Measurements from ENCODE around the gene ASCL2. TPM values are rescaled to one million over a fixed set of nuclear protein-coding genes. Genes with fewer than 3 reads are reported as not detected.

The ASCL2 gene
- total RNA-seq, 2 experiments from 2014 or later, result not detected

- BruUV-seq (replicated peaks), result no TSS peak
- Histone ChIP-seq H3K4me1 (ENCODE audit: insufficient read depth, low read length, poor library complexity, severe bottlenecking) (peaks cover 11% of the 10 kb centered on the region), H3K4me3 (ENCODE audit: low read depth, low read length, poor library complexity, severe bottlenecking) (no peak overlapping the region), H4K20me1 (ENCODE audit: insufficient read depth, low read length) (no peaks in the 10 kb centered on the region), H3K79me2 (ENCODE audit: insufficient read depth, low read depth, low read length) (no peaks in the 10 kb centered on the region), H3K27ac (ENCODE audit: low read depth, low read length, poor library complexity, severe bottlenecking) (no peak overlapping the region), H3K4me2 (ENCODE audit: low read length) (no peak overlapping the region), H3K9me3 (ENCODE audit: low read length) (no peaks in the 10 kb centered on the region), H3K9me2 (ENCODE audit: insufficient read depth, low read length) (no peaks in the 10 kb centered on the region), H3K36me3 (ENCODE audit: insufficient read depth, low read length) (no peaks in the 10 kb centered on the region), H2AFZ (ENCODE audit: low read length) (no peak overlapping the region)
- TF ChIP-seq CTCF (conservative IDR thresholded peaks at IDR 0.05; ENCODE audit: low read length) (no peak), EZH2phosphoT487 (IDR thresholded peaks at IDR 0.05; ENCODE audit: borderline replicate concordance, low read depth, low read length) (no peak)
- ChIA-PET POLR2A (no interaction called here), CTCF (ENCODE audit: unreplicated experiment) (no interaction called here)
- DNase-seq (ENCODE audit: low spot score), result no peak
- intact Hi-C loops (cut with micrococcal nuclease; ENCODE audit: unreplicated experiment), result no loop called here
Observed at GRCh38 chr11:2262301-2263070, 7.9 kb downstream of the ASCL2 start.

- Histone ChIP-seq H3K4me2 (ENCODE audit: low read length) (no peak overlapping the region), H3K9me3 (ENCODE audit: low read length) (no peaks in the 10 kb centered on the region), H3K4me3 (ENCODE audit: low read depth, low read length, poor library complexity, severe bottlenecking) (no peak overlapping the region), H3K36me3 (ENCODE audit: insufficient read depth, low read length) (no peaks in the 10 kb centered on the region), H3K79me2 (ENCODE audit: insufficient read depth, low read depth, low read length) (no peaks in the 10 kb centered on the region), H2AFZ (ENCODE audit: low read length) (no peak overlapping the region), H3K27ac (ENCODE audit: low read depth, low read length, poor library complexity, severe bottlenecking) (no peak overlapping the region), H3K9me2 (ENCODE audit: insufficient read depth, low read length) (no peaks in the 10 kb centered on the region), H4K20me1 (ENCODE audit: insufficient read depth, low read length) (no peaks in the 10 kb centered on the region), H3K4me1 (ENCODE audit: insufficient read depth, low read length, poor library complexity, severe bottlenecking) (peaks cover 11% of the 10 kb centered on the region)
- no TSS peak for BruUV-seq (replicated peaks)
- ChIA-PET POLR2A (no interaction called here), CTCF (ENCODE audit: unreplicated experiment) (no interaction called here)
- TF ChIP-seq CTCF (conservative IDR thresholded peaks at IDR 0.05; ENCODE audit: low read length) (no peak), EZH2phosphoT487 (IDR thresholded peaks at IDR 0.05; ENCODE audit: borderline replicate concordance, low read depth, low read length) (no peak)
- DNase-seq (ENCODE audit: low spot score), result no peak
- intact Hi-C loops (cut with micrococcal nuclease; ENCODE audit: unreplicated experiment), result no loop called here
Observed at GRCh38 chr11:2261436-2262230, 8.8 kb downstream of the ASCL2 start.
